Heart left ventricle (tissue), 16 donors: Measurements from ENCODE around the gene TMEM202. TPM values are rescaled to one million over a fixed set of nuclear protein-coding genes. Genes with fewer than 3 reads are reported as not detected.
"Not testable (repeated sequence)": the region's sequence is repeated elsewhere in the genome, so short reads cannot be mapped to it uniquely, and the experiment has no call there.

ENCODE experiments used
- ATAC-seq, 4 donors: fragments of 200-7000 bp; cut with Tn5 transposase; one replicate each; pipeline ENCODE4 v1.9.1; 2020 to 2022; ENCODE audit warnings: moderate library complexity in 4 of 4, mild to moderate bottlenecking in 3 of 4, moderate number of reproducible peaks in 1 of 4
- DNase-seq, 5 donors: peaks; one replicate each; pipeline ENCODE4 v3.0.0-alpha.2; 2020
- H3K27ac ChIP-seq, 12 donors: fragments of 200-600 bp; sonication (generic) in 4 of 12; one replicate each; pipeline versions ENCODE4 v1.5.0 to v1.8.0; 2016 to 2022; ENCODE audit warnings: mild to moderate bottlenecking in 2 of 12
- H3K27me3 ChIP-seq, 9 donors: fragments of 200-600 bp; sonication (generic) in 2 of 9; one replicate each; pipeline versions ENCODE4 v1.5.1 to v1.8.0; 2016 to 2022; ENCODE audit warnings: mild to moderate bottlenecking in 3 of 9
- H3K36me3 ChIP-seq, 9 donors: fragments of 200-600 bp; sonication (generic) in 2 of 9; one replicate each; pipeline versions ENCODE4 v1.5.0 to v1.8.0; 2018 to 2022; ENCODE audit warnings: mild to moderate bottlenecking in 2 of 9
- H3K4me1 ChIP-seq, 12 donors: fragments of 200-600 bp; sonication (generic) in 4 of 12; one replicate each; pipeline versions ENCODE4 v1.5.0 to v1.8.0; 2016 to 2022; ENCODE audit warnings: mild to moderate bottlenecking in 3 of 12
- H3K4me3 ChIP-seq, 12 donors: fragments of 200-600 bp; sonication (generic) in 4 of 12; one replicate each; pipeline versions ENCODE4 v1.5.0 to v1.8.0; 2017 to 2022; ENCODE audit warnings: mild to moderate bottlenecking in 9 of 12, moderate library complexity in 4 of 12
- H3K9me3 ChIP-seq, 12 donors: fragments of 200-600 bp; sonication (generic) in 4 of 12; one replicate each; pipeline versions ENCODE4 v1.5.0 to v1.8.0; 2016 to 2022; ENCODE audit warnings: mild to moderate bottlenecking in 1 of 12
- CTCF ChIP-seq, 12 donors: fragments of 200-600 bp; sonication (generic) in 4 of 12; IDR thresholded peaks; one replicate each; pipeline versions ENCODE4 v1.5.0 to v1.8.0; 2018 to 2022; ENCODE audit warnings: antibody characterized with exemption in 12 of 12, mild to moderate bottlenecking in 5 of 12
- POLR2A ChIP-seq, 2 donors: fragments of 450-650 bp; IDR thresholded peaks; one replicate each; pipeline ENCODE4 v1.6.1; 2017; ENCODE audit warnings: antibody characterized with exemption in 2 of 2, mild to moderate bottlenecking in 2 of 2, moderate library complexity in 2 of 2
- WGBS, 4 donors: extraction: QIAGEN DNeasy Blood & Tissue Kit in 2 of 4; methylation state at CpG; one replicate each; pipeline versions ENCODE4 v1.1.5 to v1.1.7; 2013 to 2018; 5-methylcytosine and 5-hydroxymethylcytosine counted together
- intact Hi-C, 10 donors: fragments of 100-400 bp; cut with DNase I; formaldehyde crosslinking; loops; one replicate each; pipeline versions ENCODE4 v1.11.1 to v1.14.2; 2022
- polyA plus RNA-seq, 2 donors: library from polyadenylated mRNA; stranded (reverse); fragments of 200-250 nt; gene quantifications; one replicate each; pipeline ENCODE4 v1.2.3, GENCODE V29; 2013
- total RNA-seq, 9 donors: library from RNA; depleted of rRNA in 2 of 9; stranded (reverse); fragments of >200 nt in 2 of 9; fragmentation: NEBNext Ultra II Directional in 3 of 9; extraction: Animal tissue kit (Norgen Biotek cat#: 25700) in 3 of 9; gene quantifications; one replicate each; pipeline versions ENCODE4 v1.1.0 to v1.2.4, GENCODE V29; 2016 to 2023
- donor health status: ischemic (EF 13 %, LVEDD 7.1; RV severe dilation, severe dysfunction).
- donor health status: healthy with polysubstance abuse.
- donor health status: DM: no; HTN: yes; CAD: no.
- donor health status: DM: no; HTN: no; CAD: no.
- donor health status: ischemic (EF 25% LVEDD 6.9; RV normal size, moderate dysfunction).
- donor health status: ischemic (EF 25% LVEDD 5.7; RV mildly dilated, moderate dysfunction).
- donor health status: healthy.
- donor health status: DM: yes; HTN: yes; CAD: no.
- donor health status: ischemic (EF 35%, LVEDD 5.7; RV mildly dilated, moderate dysfunction).
- donor health status: nonischemic (EF 11% LVEDD 7.7; RV severe dilation, severe dysfunction).
- donor health status: DM: yes; HTN: yes; CAD: no.
- donor health status: PGD.
- donor health status: ischemic (EF 29% LVEDD 5.4; RV normal size, mild dysfunction).
- donor health status: nonischemic (EF 23%, LVEDD 6.1; RV moderate dilation, normal function).

The TMEM202 gene
- total and polyA plus RNA-seq, 11 donors = not detected

DNA sequence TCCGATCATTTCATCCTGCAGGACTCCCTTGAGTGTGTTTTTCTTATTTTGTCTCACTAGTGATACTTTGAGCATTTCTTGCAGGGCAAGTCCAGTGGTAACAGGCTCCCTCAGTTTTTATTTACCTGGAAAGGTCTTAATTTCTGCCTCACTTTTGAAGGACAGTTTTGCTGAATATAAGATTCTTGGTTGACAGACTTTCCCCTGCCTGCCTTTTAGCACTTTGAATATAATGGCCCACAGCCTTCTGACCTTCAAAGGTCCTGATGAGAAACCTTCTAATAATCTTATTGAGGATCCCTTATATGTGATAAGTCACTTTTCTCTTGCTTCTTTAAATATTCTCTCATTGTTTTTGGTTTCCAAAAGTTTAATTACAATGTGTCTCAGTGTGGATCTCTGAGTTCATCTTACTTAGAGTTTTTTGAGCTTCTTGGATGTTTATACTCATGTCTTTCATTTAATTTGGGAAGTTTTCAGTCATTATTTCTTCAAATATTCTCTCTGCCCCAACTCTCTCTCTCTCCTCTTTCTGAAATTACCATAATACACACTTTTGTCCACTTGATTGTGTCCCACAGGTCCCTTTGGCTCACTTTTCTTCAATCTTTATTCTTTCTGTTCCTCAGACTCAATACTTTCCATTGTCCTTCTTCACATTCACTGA is 39.7 kb downstream of the TMEM202 start:
- TF ChIP-seq POLR2A (IDR thresholded peaks at IDR 0.05) (no peak), CTCF (IDR thresholded peaks at IDR 0.05) (no peak)
- H3K9me3 ChIP-seq = peaks cover 0 to 21% (median 14%) of the 10 kb centered on the region in 12 donors
- ATAC-seq = no peak
- intact Hi-C loops = no loop called here
- no peaks in the 10 kb centered on the region for H3K36me3 ChIP-seq
- no peak for DNase-seq
- peaks cover 0 to 4% (median 0%) of the 10 kb centered on the region in 12 donors for H3K4me1 ChIP-seq
- peaks cover 0 to 7% (median 0%) of the 10 kb centered on the region in 9 donors for H3K27me3 ChIP-seq
- H3K4me3 ChIP-seq = no peak overlapping the region
- 74 to 83% (median 81%) methylated on average over 1 of the region's 1 CpG for WGBS, 4 donors
- H3K27ac ChIP-seq = no peak overlapping the region

- H3K36me3 ChIP-seq, H3K9me3 ChIP-seq, intact Hi-C loops, H3K4me1 ChIP-seq, H3K27ac ChIP-seq, H3K27me3 ChIP-seq, ATAC-seq, DNase-seq, H3K4me3 ChIP-seq: not testable (repeated sequence)
- 83 to 92% (median 89%) methylated on average over 3 to 5 of the region's 5 CpGs for WGBS, 4 donors
Observed at GRCh38 chr15:72442848-72443247, 44.7 kb downstream of the TMEM202 start.

DNA sequence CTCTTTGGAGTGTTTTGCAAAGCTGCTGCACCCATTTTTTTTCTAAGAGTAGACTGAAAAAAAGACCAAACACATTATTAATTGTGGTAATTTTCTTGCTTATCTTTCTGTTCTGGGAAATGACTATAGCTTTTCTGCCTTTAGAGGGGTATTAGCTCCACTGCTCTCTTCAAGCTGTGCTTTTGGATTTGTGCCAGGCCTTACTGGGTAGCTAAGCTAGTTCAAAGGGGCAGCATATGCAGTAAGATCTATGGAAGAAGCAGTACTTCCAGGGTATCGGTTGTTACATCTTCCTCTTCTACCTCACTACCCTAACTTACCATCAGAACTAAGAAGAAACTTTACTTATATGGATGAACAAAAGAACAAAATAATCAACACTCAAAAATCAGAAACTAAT is 47.3 kb downstream of the TMEM202 start:
- WGBS, 4 donors = 76 to 87% (median 80%) methylated on average over 1 of the region's 1 CpG

GRCh38 chr15:72450805-72451204 is 52.7 kb downstream of the TMEM202 start:
- no peak overlapping the region for H3K27ac ChIP-seq
- no peaks in the 10 kb centered on the region for H3K36me3 ChIP-seq
- 86 to 87% (median 86%) methylated on average over 6 of the region's 6 CpGs for WGBS, 4 donors
- no peak overlapping the region for H3K4me3 ChIP-seq
- TF ChIP-seq CTCF (IDR thresholded peaks at IDR 0.05) = no peak
- TF ChIP-seq POLR2A (IDR thresholded peaks at IDR 0.05) = no peak
- no peak for ATAC-seq
- H3K4me1 ChIP-seq = no peaks in the 10 kb centered on the region
- no peaks in the 10 kb centered on the region for H3K9me3 ChIP-seq
- intact Hi-C loops = no loop called here
- DNase-seq = no peak
- H3K27me3 ChIP-seq = peaks cover 0 to 4% (median 0%) of the 10 kb centered on the region in 9 donors

More for the DNA sequence above, 47.3 kb downstream of the TMEM202 start:
- DNase-seq (no peak), ATAC-seq (no peak)
- Histone ChIP-seq H3K9me3 (no peaks in the 10 kb centered on the region), H3K4me3 (no peak overlapping the region), H3K27me3 (no peaks in the 10 kb centered on the region), H3K36me3 (no peaks in the 10 kb centered on the region), H3K27ac (no peak overlapping the region), H3K4me1 (no peaks in the 10 kb centered on the region)
- intact Hi-C loops = no loop called here
- TF ChIP-seq POLR2A (IDR thresholded peaks at IDR 0.05) = no peak
- no peak for TF ChIP-seq CTCF (IDR thresholded peaks at IDR 0.05)

DNA sequence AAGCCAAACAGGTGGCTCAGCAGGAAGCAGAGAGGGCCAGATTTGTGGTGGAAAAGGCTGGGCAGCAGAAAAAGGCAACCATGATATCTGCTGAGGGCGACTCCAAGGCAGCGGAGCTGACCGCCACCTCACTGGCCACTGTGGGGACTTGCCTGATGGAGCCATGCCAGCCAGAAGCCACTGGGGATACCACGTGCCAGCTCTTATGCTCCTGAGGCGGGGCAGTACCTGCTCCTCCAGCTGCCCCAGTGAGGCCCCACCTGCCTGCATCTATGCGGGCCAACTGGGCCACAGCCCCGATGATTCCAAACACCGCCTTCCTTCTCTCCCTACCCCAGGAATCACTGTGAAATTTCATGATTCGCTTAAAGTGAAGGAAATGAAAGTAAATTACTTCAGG is 53.1 kb downstream of the TMEM202 start:
- DNase-seq (no peak), ATAC-seq (no peak)
- Histone ChIP-seq H3K27me3 (peaks cover 0 to 4% (median 0%) of the 10 kb centered on the region in 9 donors), H3K4me1 (no peaks in the 10 kb centered on the region), H3K9me3 (no peaks in the 10 kb centered on the region), H3K27ac (no peak overlapping the region), H3K36me3 (no peaks in the 10 kb centered on the region), H3K4me3 (no peak overlapping the region)
- no peak for TF ChIP-seq CTCF (IDR thresholded peaks at IDR 0.05)
- TF ChIP-seq POLR2A (IDR thresholded peaks at IDR 0.05) = no peak
- intact Hi-C loops = no loop called here
- 84 to 88% (median 86%) methylated on average over 9 of the region's 9 CpGs for WGBS, 4 donors
